Coronary artery (tissue), 2 donors: ENCODE results near the gene TMEM87A.
"Not testable (repeated sequence)": the region's sequence is repeated elsewhere in the genome, so short reads cannot be mapped to it uniquely, and the experiment has no call there.

Experiments used
- DNase-seq: peaks from one replicate; pipeline ENCODE4 v3.0.0-alpha.2; 2017; ENCODE audit warnings: low spot score
- H3K27ac ChIP-seq, 2 donors: fragments of 200-600 bp; sonication (generic); one replicate each; pipeline ENCODE4 v1.5.1; 2016 to 2019
- H3K4me3 ChIP-seq: fragments of 200-600 bp; sonication (generic); 2 replicates; pipeline ENCODE4 v1.5.1; 2016; ENCODE audit warnings: mild to moderate bottlenecking, moderate library complexity
- TF ChIP-seq, protein P1 (sequence below): fragments of 200-600 bp; sonication (generic); IDR thresholded peaks from one replicate; pipeline ENCODE4 v1.5.1; 2019; ENCODE audit warnings: antibody characterized with exemption

The TMEM87A gene, protein sequence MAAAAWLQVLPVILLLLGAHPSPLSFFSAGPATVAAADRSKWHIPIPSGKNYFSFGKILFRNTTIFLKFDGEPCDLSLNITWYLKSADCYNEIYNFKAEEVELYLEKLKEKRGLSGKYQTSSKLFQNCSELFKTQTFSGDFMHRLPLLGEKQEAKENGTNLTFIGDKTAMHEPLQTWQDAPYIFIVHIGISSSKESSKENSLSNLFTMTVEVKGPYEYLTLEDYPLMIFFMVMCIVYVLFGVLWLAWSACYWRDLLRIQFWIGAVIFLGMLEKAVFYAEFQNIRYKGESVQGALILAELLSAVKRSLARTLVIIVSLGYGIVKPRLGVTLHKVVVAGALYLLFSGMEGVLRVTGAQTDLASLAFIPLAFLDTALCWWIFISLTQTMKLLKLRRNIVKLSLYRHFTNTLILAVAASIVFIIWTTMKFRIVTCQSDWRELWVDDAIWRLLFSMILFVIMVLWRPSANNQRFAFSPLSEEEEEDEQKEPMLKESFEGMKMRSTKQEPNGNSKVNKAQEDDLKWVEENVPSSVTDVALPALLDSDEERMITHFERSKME

GRCh38 chr15:42272939-42273899 is at the start of gene TMEM87A, which contains the start of gene GANC:
TSS of gene TMEM87A (minus strand) at chr15:42273433. CDS start at chr15:42273398, 35 bp downstream.
TSS of gene GANC (plus strand) at chr15:42273201. CDS start at chr15:42274482, 1,281 bp downstream.
- TF ChIP-seq, protein P1, sequence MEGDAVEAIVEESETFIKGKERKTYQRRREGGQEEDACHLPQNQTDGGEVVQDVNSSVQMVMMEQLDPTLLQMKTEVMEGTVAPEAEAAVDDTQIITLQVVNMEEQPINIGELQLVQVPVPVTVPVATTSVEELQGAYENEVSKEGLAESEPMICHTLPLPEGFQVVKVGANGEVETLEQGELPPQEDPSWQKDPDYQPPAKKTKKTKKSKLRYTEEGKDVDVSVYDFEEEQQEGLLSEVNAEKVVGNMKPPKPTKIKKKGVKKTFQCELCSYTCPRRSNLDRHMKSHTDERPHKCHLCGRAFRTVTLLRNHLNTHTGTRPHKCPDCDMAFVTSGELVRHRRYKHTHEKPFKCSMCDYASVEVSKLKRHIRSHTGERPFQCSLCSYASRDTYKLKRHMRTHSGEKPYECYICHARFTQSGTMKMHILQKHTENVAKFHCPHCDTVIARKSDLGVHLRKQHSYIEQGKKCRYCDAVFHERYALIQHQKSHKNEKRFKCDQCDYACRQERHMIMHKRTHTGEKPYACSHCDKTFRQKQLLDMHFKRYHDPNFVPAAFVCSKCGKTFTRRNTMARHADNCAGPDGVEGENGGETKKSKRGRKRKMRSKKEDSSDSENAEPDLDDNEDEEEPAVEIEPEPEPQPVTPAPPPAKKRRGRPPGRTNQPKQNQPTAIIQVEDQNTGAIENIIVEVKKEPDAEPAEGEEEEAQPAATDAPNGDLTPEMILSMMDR, result no peak
- DNase-seq, result peak; percentile 99
- Histone ChIP-seq H3K4me3 (peak within 1 kb of the TSS; percentile 92), H3K27ac (peak within 1 kb of the TSS; percentile 85 to 99)

GRCh38 chr15:42319206-42319605 is 46.0 kb upstream of the TMEM87A start:
- no peak overlapping the region for H3K27ac ChIP-seq

DNA sequence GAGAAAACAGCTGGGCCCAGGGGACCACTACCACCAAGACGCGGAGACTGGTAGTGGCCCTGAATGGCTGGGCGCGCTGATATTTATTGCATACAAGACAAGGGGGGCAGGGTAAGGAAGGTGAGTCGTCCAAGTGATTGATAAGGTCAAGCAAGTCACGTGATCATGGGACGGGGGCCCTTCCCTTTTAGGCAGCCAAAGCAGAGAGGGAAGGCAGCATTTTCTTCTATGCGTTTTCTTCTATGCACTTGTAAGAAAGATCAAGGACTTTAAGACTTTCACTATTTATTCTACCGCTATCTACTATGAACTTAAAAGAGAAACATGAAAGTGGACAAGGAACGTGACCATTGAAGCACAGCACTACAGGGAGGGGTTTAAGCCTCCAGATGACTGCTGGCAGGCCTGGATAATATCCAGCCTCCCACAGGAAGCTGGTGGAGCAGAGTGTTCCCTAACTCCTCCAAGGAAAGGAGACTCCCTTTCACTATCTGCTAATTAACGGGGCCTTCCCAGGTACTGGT is 43.1 kb upstream of the TMEM87A start:
- not testable (repeated sequence) for DNase-seq, H3K4me3 ChIP-seq, H3K27ac ChIP-seq

More at GRCh38 chr15:42319206-42319605, 46.0 kb upstream of the TMEM87A start:
- no peak for DNase-seq
- no peak overlapping the region for H3K4me3 ChIP-seq
- TF ChIP-seq, protein P1, result no peak

- no peak for DNase-seq
- H3K4me3 ChIP-seq, result no peak overlapping the region
- TF ChIP-seq, protein P1, result no peak
- no peak overlapping the region for H3K27ac ChIP-seq
These were observed 42.3 kb upstream of the TMEM87A start for GRCh38 chr15:42315521-42315920.

- Histone ChIP-seq H3K4me3 (no peak overlapping the region), H3K27ac (no peak overlapping the region)
- TF ChIP-seq, protein P1, result no peak
- DNase-seq, result no peak
These were observed 41.6 kb upstream of the TMEM87A start for GRCh38 chr15:42314818-42315217.

- Histone ChIP-seq H3K27ac (no peak overlapping the region), H3K4me3 (no peak overlapping the region)
- no peak for DNase-seq
- TF ChIP-seq, protein P1, result no peak
These were observed 40.2 kb upstream of the TMEM87A start for GRCh38 chr15:42313463-42313862.

- Histone ChIP-seq H3K27ac (no peak overlapping the region), H3K4me3 (no peak overlapping the region)
- no peak for DNase-seq
- TF ChIP-seq, protein P1, result no peak
These were observed 33.4 kb upstream of the TMEM87A start for GRCh38 chr15:42306681-42307080.

GRCh38 chr15:42301004-42301403 is 27.8 kb upstream of the TMEM87A start:
- H3K27ac ChIP-seq, H3K4me3 ChIP-seq, DNase-seq: not testable (repeated sequence)
